ENCODE measurements around the gene RBM5.

The RBM5 gene

DNA sequence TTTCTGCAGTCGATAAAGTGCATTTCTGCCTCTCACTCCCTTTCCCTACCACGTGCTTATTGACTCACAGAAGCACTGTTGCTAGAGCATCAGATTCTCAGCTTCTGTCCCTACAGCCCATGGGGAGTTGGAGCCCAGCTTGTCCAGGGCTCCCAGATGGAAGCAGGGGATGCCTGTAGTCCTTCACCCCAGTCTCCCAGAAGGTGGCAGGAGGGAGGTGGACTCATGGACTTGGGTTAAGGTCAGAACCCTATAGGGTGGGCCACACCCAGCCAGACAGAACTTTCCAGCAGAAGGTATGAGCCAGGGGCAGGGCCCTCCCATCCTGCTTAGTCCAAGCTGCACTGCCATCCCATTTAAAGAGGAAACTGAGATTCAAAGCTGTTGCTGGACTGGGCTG, 33.4 kb downstream of the RBM5 start:
- DNase-seq = no peak

DNA sequence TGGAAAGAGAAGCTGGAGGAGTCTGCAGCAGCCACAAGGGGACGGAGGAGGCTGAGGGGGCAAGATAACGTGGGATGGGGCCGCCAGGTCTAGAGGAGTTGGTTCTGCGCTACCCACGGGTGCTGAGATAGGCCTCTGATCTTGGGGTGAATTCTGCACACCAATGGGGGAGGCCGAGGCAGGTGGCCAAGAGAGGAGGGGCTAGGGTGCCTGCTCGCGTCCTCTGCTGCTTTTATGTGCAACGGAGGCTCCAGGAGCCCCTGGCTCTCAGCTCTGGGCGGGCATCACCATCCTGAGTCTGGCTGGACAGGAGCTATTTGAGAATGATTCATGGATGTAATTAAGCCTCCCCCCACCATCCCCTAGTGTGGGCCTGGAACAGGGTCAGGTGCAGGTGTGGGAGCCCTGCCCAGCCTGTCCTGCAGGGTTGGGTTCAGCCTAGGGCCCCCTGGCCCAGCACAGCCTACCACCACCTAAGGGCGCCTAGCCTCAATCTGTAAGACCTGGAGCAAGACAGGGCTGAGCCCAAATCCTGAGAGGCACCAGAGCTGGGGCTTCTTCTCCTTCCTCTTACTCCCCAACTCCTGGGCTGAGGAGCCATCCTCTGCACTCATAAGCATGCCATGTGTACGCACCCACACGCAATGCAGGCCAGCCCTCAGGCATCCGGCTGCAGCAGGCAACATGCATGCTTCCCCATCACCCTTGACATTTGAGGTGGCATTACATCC, 34.1 kb downstream of the RBM5 start:
- DNase-seq = no peak

GRCh38 chr3:50123394-50124051, 34.8 kb downstream of the RBM5 start:
- DNase-seq = no peak

DNA sequence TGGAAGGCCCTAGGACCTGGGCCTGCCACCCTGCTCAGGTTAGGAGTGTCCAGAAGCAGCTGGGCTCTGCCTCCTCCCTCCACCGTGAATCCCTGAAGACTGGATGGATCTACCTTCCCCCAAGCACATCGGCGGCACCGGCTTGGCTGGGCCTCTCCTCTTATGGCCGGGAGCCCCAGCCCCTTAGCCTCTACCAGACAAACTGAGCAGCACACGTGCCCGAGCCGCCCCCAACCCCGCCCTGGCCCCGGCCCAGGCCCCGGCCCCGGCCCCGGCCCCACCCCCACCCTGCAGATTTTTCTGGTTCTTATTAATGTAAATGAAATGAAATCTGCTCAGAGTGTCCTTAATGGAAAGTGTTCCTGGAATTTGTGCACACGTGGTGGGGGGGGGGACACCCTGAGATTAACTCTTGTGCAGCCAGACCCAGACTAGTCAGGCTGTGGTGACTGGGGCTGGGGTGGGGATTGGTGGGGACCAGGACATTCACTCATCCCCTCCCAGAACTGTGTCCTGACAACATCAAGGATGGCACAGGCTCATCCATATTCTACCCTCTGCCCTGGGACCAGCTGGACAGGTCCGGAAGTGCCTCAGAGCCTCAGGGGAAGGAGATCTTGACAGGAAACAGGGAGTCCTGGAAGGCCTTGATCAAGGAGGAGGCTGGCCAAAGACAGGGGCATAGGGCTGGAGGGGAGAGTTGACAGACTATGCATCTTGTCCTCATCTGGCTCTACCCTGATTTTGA, 35.5 kb downstream of the RBM5 start:
- DNase-seq = no peak

GRCh38 chr3:50124800-50125178, 36.1 kb downstream of the RBM5 start:
- no peak for DNase-seq

- no peak for DNase-seq
Observed at GRCh38 chr3:50125541-50126286, 37.0 kb downstream of the RBM5 start.

GRCh38 chr3:50126287-50127211, 37.8 kb downstream of the RBM5 start:
- DNase-seq = no peak

- DNase-seq = no peak
Observed at GRCh38 chr3:50127251-50127691, 38.6 kb downstream of the RBM5 start.

DNA sequence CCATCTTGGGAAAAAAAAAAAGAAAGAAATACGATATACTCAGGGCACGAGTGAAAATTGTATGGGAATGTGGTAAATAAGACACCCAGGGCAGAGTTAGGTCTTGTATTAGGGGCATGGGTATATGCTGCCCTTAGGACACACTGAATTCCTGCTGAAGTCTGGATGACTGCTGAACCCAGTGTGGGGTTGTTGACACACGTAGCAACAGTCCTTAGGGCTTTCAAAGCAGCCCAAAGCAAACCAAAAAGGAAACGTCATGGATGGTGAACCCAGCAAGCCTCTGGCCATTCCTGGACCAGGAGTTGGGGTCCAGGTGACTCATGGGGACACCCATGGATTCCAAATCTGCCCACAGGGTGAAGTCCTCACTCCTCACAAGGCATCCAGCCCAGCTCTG, 39.3 kb downstream of the RBM5 start:
- DNase-seq = no peak

- DNase-seq = no peak
Observed at GRCh38 chr3:50130436-50130835, 41.7 kb downstream of the RBM5 start.

GRCh38 chr3:50132421-50133282, 43.9 kb downstream of the RBM5 start:
- no peak for DNase-seq

- DNase-seq = no peak
Observed at GRCh38 chr3:50133283-50133615, 44.5 kb downstream of the RBM5 start.

- DNase-seq = no peak
Observed at GRCh38 chr3:50134367-50134766, 45.6 kb downstream of the RBM5 start.

- DNase-seq = no peak
Observed at GRCh38 chr3:50135964-50136363, 47.2 kb downstream of the RBM5 start.

DNA sequence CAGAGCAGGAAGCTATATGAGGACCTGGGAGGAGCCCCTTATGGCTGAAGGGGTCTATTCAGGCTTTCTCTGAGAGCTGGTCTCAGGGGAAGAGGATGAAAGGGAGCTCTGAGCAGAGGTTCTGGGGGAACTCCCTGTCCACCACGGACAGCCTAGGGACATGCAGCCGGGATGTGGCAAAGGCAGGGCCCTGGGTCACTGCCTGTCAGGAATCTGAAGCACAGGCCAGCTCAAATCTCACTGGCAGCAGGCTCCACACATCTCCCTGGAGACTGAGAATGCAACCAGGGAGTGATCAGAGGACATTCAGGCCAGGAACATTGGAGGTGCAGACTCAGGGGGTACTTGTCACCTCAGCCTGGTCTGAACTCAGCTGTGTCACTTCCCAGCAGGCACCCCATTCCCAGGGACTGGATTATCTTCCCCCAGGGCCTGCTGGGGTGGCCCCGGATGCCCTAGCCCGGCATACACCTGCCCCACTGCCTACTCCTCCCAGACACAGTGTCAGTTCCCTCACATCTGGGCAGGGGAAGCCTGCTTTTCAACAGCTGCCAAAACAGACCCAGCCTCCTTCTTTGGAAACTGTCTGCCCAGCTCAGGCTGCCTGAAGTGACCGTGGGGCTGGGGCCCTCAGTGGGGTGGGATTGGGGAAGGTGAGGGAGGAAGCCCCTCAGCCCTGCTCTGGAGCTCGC, 48.1 kb downstream of the RBM5 start:
- no peak for DNase-seq

GRCh38 chr3:50137531-50137930, 48.8 kb downstream of the RBM5 start:
- no peak for DNase-seq

- DNase-seq = no peak
Observed at GRCh38 chr3:50138266-50139200, 49.8 kb downstream of the RBM5 start.

DNA sequence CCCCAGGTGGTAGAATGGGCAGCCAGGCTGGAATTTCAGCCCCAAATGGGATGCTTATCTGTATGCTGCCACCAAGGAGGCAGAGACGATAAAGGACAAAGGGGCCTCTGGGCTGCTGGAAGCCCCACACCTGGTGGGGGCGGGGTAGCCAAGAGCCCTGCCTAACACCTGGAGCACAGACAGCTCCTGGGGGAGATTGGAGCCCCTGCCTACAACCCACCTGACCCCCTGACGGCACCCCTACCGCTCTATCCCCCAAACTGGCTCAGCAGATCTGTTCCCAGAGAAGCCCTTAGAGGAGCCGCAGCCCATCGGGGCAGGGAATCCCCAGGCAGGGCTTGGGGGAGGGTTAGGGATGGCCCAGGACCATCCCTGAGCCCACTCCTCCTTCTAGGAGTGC, 50.6 kb downstream of the RBM5 start:
- no peak for DNase-seq

DNA sequence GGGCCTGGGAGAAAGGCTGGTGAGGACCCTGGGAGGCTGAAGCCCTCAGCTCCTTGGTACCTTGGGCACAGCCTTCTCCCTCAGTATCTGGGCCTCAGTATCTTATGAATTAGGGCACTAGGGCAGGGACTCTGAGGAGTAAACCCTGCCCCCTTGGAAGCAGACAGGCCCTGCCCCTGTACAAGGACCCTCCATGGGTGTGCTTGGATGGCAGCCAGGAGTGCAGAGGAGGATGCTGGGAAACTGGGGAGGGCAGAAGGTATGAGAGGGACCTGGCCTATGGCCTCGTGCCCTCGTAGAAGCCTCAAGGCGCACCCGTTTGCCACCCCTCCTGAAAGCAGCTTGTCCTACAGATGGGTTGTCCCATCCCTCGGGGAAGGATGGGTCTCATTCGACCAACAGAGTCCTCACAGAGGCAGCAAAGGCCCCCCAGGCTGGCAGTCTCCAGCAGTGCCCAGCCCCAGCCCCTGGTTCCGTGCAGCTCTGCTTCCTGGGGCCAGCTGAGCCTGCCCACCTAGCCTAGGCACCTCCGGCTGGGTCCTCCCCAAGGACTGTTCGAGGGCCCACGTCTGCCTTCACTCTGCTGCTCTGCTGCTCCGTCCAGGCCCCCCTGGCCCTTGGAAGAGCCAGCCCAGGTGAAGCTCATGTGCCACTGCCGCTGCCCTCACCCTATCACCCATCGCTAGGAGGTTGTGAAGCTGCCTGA, 51.2 kb downstream of the RBM5 start:
- no peak for DNase-seq

Data from NCI-H187 treated with DMSO at 0.1 percent for 48 hours (cell line).